Activated CD4-positive, CD25-positive, alpha-beta regulatory T cell (primary cell): ENCODE measurements around the gene PABPC1L2A.
"Not testable (repeated sequence)": the region's sequence is repeated elsewhere in the genome, so short reads cannot be mapped to it uniquely, and the experiment has no call there.

Experiments used
- DNase-seq, 4 experiments: peaks; one replicate each; lab custom pipeline; 2025; lab: John Stamatoyannopoulos, UW

Gene PABPC1L2A

DNA sequence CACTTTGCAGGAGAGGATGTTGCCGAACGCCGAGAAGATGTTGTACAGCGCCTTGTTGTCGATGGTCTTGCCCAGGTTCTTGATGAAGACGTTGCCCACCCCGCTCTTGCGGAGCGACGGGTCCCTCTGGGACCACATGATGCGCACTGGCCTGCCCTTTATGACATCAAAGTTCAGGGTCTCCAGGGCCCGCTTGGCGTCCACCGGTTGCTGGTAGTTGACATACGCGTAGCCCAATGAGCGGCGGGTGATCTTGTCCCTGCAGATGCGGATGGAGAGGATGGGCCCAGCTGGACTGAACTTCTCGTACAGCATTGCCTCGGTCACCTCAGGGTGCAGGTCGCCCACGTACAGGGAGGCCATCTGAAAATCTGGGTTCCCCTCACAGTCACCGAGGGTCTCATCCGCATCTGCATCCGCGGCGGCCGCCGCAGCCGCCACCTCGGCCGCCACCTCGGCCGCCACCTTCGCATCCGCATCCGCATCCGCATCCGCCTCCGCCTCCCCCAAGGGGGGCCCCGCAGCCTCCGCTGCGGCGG, at the start of gene PABPC1L2A:
Gene PABPC1L2A (minus strand): TSS at position 489 of the 539 bp plus-strand sequence. CDS start 126 bp downstream, at position 363.
- not testable (repeated sequence) for DNase-seq

DNA sequence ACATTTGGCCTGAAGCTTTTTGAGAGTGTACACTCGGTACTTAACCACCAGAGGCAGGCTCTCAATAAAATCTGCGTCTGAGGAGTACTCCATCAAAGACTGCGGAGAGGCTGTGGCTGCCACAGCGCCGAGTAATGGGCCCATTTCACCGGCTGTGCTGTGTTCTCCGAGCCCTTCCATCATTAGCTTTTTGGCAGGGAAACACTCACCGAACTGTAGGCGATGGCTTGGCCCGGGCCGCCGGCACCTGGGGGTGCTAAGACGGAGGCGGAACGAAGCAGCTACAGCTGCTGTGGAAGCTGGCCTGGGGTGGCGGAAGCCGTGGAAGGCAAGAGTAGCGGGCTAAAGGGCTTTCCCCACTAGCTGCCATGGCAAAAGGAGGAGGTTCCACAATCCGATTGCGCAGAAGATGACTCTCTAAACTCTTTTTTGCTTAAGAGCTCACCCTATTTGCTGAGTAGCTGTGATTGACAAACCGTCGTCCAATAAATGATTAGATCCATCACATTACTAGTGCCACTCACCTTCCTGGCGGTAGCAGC, 48.5 kb upstream of the PABPC1L2A start:
- no peak for DNase-seq

DNA sequence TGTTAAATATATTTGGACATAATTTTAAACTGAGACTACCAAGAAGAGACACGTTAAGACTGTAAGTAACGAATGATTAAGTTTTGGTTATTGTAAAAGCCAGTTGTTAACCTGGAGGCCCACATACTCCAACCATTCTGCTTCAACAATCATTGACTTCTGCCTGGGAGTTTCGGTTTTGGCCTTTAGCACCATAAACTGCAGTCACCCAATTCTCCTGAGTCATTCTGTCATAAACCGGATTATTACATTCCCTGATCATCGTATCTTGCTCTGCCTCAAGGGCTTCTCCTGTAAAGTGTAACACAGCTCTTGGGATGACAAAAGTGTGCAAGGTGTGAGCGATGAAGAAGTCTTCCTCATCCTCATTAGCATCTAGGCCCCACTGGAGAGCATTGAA, 46.9 kb upstream of the PABPC1L2A start:
- no peak for DNase-seq

DNA sequence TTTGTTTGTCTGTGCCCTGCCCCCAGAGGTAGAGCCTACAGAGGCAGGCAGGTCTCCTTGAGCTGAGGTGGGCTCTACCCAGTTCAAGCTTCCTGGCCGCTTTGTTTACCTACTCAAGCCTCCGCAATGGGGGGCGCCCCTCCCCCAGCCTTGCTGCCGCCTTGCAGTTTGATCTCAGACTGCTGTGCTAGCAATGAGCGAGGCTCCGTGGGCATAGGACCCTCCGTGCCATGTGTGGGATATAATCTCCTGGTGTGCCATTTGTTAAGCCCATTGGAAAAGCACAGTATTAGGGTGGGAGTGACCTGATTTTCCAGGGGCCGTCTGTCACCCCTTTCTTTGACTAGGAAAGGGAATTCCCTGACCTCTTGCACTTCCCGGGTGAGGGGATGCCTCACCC, 20.2 kb upstream of the PABPC1L2A start:
- not testable (repeated sequence) for DNase-seq

DNA sequence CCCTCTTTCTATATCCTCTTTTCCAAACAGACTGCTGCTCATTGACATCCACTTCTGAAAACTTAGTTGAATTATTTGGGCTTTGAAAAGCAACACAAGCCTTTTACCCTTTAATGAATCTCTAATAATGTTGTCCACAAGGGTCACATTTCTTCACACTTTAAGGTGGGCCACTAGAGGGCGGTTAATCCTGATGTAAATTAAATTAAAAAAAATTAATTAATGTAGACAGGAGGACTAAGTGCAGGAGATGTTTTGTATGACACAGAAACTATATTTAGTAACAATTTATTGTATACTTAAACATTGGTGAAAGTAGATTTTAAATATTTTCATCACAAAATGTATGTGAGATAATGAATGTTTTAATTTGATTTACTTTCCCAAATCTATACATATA, 7.5 kb upstream of the PABPC1L2A start:
- not testable (repeated sequence) for DNase-seq

DNA sequence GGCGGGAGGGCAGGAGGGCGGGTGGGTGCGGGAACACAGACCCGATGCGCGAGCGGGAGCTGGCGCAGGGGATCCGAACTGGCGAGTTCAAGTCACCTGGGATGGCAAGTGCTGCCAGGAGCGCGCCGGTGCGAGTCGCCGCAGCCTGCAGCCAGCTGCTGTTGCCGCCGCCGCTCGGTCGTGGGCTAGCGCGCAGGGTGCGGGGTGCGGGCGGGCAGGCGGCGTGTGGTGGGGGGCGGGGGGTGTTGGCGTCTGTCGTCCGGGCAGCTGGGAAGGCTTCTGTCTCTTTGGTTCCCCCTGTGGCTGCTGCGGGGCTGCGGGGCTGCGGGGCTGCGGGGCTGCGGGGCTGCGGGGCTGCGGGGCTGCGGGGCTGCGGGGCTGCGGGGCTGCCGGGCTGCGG, 572 bp upstream of the PABPC1L2A start:
- DNase-seq: not testable (repeated sequence)

DNA sequence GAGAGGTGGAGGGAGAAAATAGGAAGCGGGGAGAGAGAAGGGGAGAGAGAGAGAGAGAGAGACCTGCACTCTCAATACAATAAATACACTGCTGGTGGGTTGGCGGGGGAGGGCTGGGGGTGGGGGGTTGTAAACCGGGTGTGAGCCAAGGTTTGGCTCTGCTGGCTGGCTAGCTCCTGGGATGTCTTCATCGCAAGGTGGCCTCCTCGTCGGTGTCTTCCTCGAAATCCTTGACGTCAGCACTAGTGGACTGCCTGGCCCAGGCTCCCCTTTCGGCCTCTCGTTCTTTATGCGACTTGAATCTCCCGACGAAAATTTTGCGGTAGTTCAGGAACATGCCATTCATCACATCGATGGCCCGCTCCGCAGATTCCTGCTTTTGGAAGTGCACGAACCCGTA, 715 bp downstream of the PABPC1L2A start:
- DNase-seq: not testable (repeated sequence)

DNA sequence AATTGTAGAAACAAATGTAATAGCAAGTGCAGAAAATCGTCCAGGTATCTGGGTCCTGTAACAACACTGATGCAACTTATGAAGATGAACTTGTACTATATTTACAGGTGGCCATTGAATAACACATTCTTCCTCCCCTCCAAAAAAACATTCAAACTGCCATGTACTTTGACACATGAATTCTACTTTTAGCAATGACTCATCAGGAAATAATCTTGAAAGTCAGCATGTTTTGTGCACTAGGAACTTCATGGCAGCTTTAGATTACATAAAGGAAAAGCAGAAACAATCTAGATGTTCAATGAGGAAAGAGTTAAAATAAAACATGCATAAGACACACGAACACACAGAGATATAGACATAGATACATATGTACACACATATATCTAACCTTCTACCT, 2.5 kb downstream of the PABPC1L2A start:
- no peak for DNase-seq

DNA sequence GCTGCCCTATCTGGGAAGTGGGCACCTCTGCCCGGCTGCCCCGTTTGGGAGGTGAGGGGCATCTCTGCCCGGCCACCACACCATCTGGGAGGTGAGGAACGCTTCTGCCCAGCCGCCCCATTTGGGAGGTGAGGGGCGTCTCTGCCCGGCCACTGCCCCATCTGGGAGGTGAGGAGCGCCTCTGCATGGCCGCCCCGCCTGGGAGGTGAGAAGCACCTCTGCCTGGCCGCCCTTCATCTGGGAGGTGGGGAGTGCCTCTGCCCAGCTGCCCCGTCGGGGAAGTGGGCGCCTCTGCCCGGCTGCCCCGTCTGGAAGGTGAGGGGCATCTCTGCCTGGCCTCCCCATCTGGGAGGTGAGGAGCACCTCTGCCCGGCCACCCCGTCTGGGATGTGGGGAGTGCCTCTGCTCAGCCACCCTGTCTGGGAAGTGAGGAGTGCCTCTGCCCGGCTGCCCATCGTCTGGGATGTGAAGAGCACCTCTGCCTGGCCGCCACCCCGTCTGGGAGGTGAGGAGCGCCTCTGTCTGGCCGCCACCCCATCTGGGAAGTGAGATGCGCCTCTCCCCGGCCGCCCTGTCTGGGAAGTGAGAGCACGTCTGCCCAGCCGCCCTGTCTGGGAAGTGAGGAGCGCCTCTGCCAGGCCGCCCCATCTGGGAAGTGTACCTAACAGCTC, 9.8 kb downstream of the PABPC1L2A start:
- DNase-seq: no peak

DNA sequence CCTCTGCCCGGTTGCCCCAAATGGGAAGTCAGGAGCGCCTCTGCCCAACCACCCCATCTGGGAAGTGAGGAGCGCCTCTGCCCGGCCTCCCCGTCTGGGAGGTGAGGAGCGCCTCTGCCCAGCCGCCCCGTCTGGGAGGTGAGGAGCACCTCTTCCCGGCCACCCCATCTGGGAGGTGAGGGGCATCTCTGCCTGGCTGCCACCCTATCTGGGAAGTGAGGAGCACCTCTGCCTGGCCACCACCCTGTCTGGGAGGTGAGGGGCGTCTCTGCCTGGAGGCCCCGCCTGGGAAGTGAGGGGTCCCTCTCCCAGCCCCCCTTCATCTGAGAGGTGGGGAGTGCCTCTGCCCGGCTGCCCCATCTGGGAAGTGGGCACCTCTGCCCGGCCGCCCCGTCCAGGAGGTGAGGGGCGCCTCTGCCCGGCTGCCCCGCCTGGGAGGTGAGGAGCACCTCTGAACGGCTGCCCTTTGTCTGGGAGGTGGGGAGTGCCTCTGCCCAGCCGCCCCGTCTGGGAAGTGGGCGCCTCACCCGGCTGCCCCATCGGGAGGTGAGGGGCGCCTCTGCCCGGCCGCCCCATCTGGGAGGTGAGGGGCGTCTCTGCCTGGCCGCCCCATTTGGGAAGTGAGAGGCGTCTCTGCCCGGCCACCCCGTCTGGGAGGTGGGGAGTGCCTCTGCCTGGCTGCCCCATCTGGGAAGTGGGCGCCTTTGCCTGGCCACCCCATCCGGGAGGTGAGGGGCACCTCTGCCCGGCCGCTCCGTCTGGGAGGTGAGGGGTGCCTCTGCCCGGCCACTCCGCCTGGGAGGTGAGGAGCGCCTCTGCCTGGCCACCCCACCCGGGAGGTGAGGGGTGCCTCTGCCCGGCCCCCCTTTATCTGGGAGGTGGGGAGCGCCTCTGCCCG, 10.6 kb downstream of the PABPC1L2A start:
- no peak for DNase-seq

DNA sequence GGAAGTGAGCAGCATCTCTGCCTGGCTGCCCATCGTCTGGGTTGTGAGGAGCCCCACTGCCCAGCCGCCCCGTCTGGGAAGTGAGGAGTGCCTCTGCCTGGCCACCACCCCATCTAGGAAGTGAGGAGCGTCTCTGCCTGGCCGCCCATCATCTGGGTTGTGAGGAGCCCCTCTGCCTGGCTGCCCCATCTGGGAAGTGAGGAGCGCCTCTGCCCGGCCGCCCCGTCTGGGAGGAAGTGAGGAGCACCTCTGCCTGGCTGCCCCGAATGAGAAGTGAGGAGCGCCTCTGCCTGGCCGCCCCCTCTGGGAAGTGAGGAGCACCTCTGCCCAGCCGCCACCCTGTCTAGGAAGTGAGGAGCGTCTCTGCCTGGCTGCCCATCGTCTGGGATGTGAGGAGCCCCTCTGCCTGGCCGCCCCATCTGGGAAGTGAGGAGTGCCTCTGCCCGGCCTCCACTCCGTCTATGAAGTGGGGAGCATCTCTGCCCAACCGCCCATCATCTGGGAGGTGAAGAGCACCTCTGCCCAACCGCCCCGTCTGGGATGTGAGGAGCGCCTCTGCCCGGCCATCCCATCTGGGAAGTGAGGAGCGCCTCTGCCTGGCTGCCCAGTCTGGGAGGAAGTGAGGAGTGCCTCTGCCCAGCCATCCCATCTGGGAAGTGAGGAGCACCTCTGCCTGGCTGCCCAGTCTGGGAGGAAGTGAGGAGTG, 11.4 kb downstream of the PABPC1L2A start:
- DNase-seq: not testable (repeated sequence)

DNA sequence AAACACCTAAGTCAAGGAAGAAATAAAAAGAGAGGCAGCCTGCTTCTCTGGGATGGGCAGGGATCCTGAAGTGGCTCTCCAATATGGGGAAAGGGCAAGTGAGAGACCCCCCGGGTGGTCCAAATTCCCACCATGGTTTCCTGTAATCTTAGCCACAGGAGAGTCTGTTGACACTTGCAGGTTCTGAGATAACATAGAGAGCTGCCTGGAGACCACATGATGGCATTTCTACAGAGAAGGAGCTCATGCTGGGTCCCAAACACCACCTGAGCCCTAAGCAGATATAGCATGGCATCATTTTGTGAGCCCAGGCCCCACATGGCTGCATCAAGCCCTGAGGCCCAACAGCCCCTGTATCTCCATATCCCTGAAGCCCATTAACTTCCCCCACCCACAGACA, 50.4 kb downstream of the PABPC1L2A start:
- DNase-seq: no peak
